Stimulated activated effector memory CD8-positive, alpha-beta T cell treated with anti-CD3 and anti-CD28 coated beads, Interleukin-12 subunit alpha, Interleukin-12 subunit beta, amount 100 ng/mL, for 72 hours (primary cell): ENCODE results near the gene DDC.
A peak's percentile ranks its signal among the peaks of the same experiment; 100 is the strongest.
"Not testable (repeated sequence)": the region's sequence is repeated elsewhere in the genome, so short reads cannot be mapped to it uniquely, and the experiment has no call there.

Experiments used
- ATAC-seq: fragments of 150-1000 bp; cut with Tn5 transposase; 2 replicates; pipeline ENCODE4 v1.10.0; 2021
- DNase-seq, 2 donors: peaks; one replicate each; pipeline ENCODE4 v3.0.0; 2021 to 2022; ENCODE audit warnings: low spot score in 2 of 2
- H3K27ac Mint-ChIP-seq: one replicate; pipeline ENCODE4 v1.8.0; 2022; ENCODE audit warnings: mild to moderate bottlenecking, mixed read lengths
- H3K36me3 Mint-ChIP-seq: one replicate; pipeline ENCODE4 v1.8.0; 2022; ENCODE audit warnings: mild to moderate bottlenecking, mixed read lengths
- H3K4me1 Mint-ChIP-seq: one replicate; pipeline ENCODE4 v1.8.0; 2022; ENCODE audit warnings: mixed read lengths
- H3K4me3 Mint-ChIP-seq: one replicate; pipeline ENCODE4 v1.8.0; 2022; ENCODE audit warnings: mild to moderate bottlenecking, mixed read lengths
- H3K9me3 Mint-ChIP-seq: one replicate; pipeline ENCODE4 v1.8.0; 2022; ENCODE audit warnings: mixed read lengths

Gene DDC

GRCh38 chr7:50576388-50576787 lies 11.2 kb upstream of the DDC start:
- not testable (repeated sequence) for H3K36me3 Mint-ChIP-seq, H3K4me3 Mint-ChIP-seq, H3K4me1 Mint-ChIP-seq, ATAC-seq, H3K27ac Mint-ChIP-seq, DNase-seq
- peaks cover 10% of the 10 kb centered on the region for H3K9me3 Mint-ChIP-seq

- ATAC-seq (no peak), DNase-seq (no peak)
- no peaks in the 10 kb centered on the region for H3K4me1 Mint-ChIP-seq
- no peaks in the 10 kb centered on the region for H3K36me3 Mint-ChIP-seq
- H3K9me3 Mint-ChIP-seq: peaks cover 3% of the 10 kb centered on the region
- no peak overlapping the region for H3K27ac Mint-ChIP-seq
- no peak overlapping the region for H3K4me3 Mint-ChIP-seq
Observed at GRCh38 chr7:50567715-50568261, 2.6 kb upstream of the DDC start.

GRCh38 chr7:50565977-50566376 lies 772 bp upstream of the DDC start:
- Mint-ChIP-seq H3K4me3 (no peak overlapping the region), H3K9me3 (peaks cover 3% of the 10 kb centered on the region), H3K4me1 (no peaks in the 10 kb centered on the region), H3K27ac (no peak overlapping the region), H3K36me3 (no peaks in the 10 kb centered on the region)
- DNase-seq: no peak
- ATAC-seq: no peak

GRCh38 chr7:50565559-50565916 lies 333 bp upstream of the DDC start:
- Mint-ChIP-seq H3K4me3 (no peak overlapping the region), H3K27ac (no peak overlapping the region), H3K9me3 (peaks cover under 1% of the 10 kb centered on the region), H3K36me3 (no peaks in the 10 kb centered on the region), H3K4me1 (no peaks in the 10 kb centered on the region)
- DNase-seq: no peak
- ATAC-seq: no peak

- Mint-ChIP-seq H3K4me1 (no peaks in the 10 kb centered on the region), H3K9me3 (no peaks in the 10 kb centered on the region), H3K36me3 (no peaks in the 10 kb centered on the region), H3K27ac (no peak overlapping the region), H3K4me3 (no peak overlapping the region)
- DNase-seq (no peak), ATAC-seq (no peak)
Observed at GRCh38 chr7:50564171-50564570, 1.0 kb downstream of the DDC start.

- no peak for DNase-seq
- Mint-ChIP-seq H3K9me3 (no peaks in the 10 kb centered on the region), H3K27ac (no peak overlapping the region), H3K36me3 (no peaks in the 10 kb centered on the region), H3K4me1 (no peaks in the 10 kb centered on the region), H3K4me3 (no peak overlapping the region)
- peak; percentile 20 for ATAC-seq
Observed at GRCh38 chr7:50562136-50562535, 3.1 kb downstream of the DDC start.

GRCh38 chr7:50560865-50561351 lies 4.3 kb downstream of the DDC start:
- Mint-ChIP-seq H3K4me1 (no peaks in the 10 kb centered on the region), H3K27ac (no peak overlapping the region), H3K36me3 (no peaks in the 10 kb centered on the region), H3K9me3 (no peaks in the 10 kb centered on the region), H3K4me3 (no peak overlapping the region)
- DNase-seq: no peak
- peak; percentile 8 for ATAC-seq

- no peaks in the 10 kb centered on the region for H3K9me3 Mint-ChIP-seq
- no peak overlapping the region for H3K4me3 Mint-ChIP-seq
- DNase-seq: no peak
- no peak for ATAC-seq
- no peak overlapping the region for H3K27ac Mint-ChIP-seq
- no peaks in the 10 kb centered on the region for H3K4me1 Mint-ChIP-seq
- H3K36me3 Mint-ChIP-seq: no peaks in the 10 kb centered on the region
Observed at GRCh38 chr7:50559881-50560280, 5.3 kb downstream of the DDC start.

- Mint-ChIP-seq H3K36me3 (no peaks in the 10 kb centered on the region), H3K4me1 (no peaks in the 10 kb centered on the region), H3K9me3 (no peaks in the 10 kb centered on the region), H3K27ac (no peak overlapping the region), H3K4me3 (no peak overlapping the region)
- DNase-seq: no peak
- no peak for ATAC-seq
Observed at GRCh38 chr7:50558294-50559053, 6.7 kb downstream of the DDC start.

GRCh38 chr7:50557099-50557498 lies 8.1 kb downstream of the DDC start:
- Mint-ChIP-seq H3K9me3 (no peaks in the 10 kb centered on the region), H3K4me3 (no peak overlapping the region), H3K4me1 (no peaks in the 10 kb centered on the region), H3K36me3 (no peaks in the 10 kb centered on the region), H3K27ac (no peak overlapping the region)
- DNase-seq (no peak), ATAC-seq (no peak)

GRCh38 chr7:50556247-50556991 lies 8.8 kb downstream of the DDC start:
- Mint-ChIP-seq H3K36me3 (no peaks in the 10 kb centered on the region), H3K4me1 (no peaks in the 10 kb centered on the region), H3K4me3 (no peak overlapping the region), H3K27ac (no peak overlapping the region), H3K9me3 (no peaks in the 10 kb centered on the region)
- ATAC-seq (no peak), DNase-seq (no peak)

- no peaks in the 10 kb centered on the region for H3K9me3 Mint-ChIP-seq
- DNase-seq (no peak), ATAC-seq (no peak)
- H3K27ac Mint-ChIP-seq: no peak overlapping the region
- H3K36me3 Mint-ChIP-seq: no peaks in the 10 kb centered on the region
- H3K4me3 Mint-ChIP-seq: no peak overlapping the region
- no peaks in the 10 kb centered on the region for H3K4me1 Mint-ChIP-seq
Observed at GRCh38 chr7:50555594-50556140, 9.5 kb downstream of the DDC start.

- Mint-ChIP-seq H3K4me1 (no peaks in the 10 kb centered on the region), H3K27ac (no peak overlapping the region), H3K36me3 (no peaks in the 10 kb centered on the region), H3K9me3 (no peaks in the 10 kb centered on the region), H3K4me3 (no peak overlapping the region)
- DNase-seq: no peak
- no peak for ATAC-seq
Observed at GRCh38 chr7:50554431-50555322, 10.5 kb downstream of the DDC start.

GRCh38 chr7:50553973-50554372 lies 11.2 kb downstream of the DDC start:
- Mint-ChIP-seq H3K27ac (no peak overlapping the region), H3K4me3 (no peak overlapping the region), H3K36me3 (no peaks in the 10 kb centered on the region), H3K4me1 (no peaks in the 10 kb centered on the region), H3K9me3 (no peaks in the 10 kb centered on the region)
- DNase-seq: no peak
- ATAC-seq: no peak

GRCh38 chr7:50552921-50553320 lies 12.3 kb downstream of the DDC start:
- no peaks in the 10 kb centered on the region for H3K36me3 Mint-ChIP-seq
- DNase-seq: no peak
- H3K9me3 Mint-ChIP-seq: no peaks in the 10 kb centered on the region
- no peak overlapping the region for H3K27ac Mint-ChIP-seq
- no peak overlapping the region for H3K4me3 Mint-ChIP-seq
- no peak for ATAC-seq
- H3K4me1 Mint-ChIP-seq: no peaks in the 10 kb centered on the region
